ENCODE data around the gene E4F1.

E4F1 gene

DNA sequence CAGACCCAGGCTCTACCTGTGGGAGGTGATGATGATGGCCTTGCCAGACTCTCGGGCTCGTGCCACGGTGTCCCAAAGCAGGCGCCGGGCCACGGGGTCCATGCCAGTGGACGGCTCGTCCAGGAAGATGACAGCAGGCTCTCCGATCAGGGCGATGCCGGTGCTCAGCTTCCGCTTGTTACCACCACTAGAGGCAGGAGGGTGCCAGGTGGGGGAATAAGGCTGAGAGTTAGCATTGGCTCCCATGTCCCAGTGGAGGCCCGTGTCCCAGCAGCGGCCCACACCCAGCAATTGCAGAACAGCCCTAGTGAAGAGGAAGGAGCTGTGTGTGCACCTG lies 54.8 kb downstream of the E4F1 start:
- DNase-seq: no peak

DNA sequence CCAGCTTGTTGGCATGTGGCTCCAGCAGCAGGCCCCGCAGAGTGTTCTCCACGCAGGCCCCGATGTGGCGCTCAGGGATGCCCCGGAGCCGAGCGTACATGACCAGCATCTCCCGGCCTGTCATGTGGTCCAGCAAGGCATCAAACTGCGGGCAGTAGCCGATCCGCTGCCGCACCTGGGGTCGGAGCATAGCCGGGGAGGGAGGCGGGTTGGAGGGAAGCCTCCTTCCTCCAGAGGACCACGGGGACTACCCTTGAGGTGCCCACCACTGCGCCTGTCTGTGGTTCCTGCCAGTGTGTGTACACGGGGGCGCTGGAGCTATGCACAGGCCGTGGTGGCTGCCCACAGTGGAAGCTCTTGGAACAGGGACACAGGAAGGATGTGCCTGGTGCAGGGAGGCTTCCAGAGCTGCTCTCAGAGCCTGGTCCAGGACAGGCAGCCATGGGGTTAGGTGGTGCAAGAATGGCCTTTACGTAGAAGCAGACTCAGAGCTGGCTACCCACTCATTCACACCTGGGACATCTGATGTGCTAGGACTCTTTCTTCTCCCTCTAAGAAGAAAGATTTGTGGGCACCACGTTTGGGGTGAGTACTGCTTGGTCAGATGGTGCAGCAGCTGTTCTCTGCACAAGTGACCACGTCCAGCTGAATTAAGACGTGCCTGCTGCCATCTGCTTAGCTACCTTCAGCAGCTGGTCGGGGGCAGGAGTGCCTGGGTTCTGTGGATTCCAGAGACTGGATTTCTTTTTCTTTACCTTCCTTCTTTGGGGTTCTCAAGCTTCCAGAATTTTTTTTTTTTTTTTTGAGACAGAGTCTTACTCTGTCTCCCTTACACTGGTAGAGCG lies 55.8 kb downstream of the E4F1 start:
- no peak for DNase-seq

DNA sequence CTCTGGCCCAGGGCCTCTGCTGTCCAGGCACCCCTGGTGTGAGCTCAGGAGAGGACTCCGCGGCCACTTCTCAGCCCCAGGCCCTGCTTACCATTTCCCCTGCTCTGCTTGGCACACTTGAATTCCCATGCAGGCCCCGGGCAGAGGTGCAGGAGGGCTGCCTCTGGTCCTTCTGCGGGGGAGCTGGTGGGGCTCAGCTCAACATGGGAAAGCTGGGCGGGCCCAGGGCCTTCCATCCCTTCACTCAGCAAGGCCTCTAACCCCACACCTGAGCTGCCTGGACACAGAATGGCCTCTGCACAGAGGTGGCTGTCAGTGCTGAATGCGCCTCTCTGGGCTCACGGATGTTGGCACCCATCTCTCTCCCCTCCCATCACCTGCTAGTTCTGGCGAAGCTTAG lies 57.1 kb downstream of the E4F1 start:
- no peak for DNase-seq

DNA sequence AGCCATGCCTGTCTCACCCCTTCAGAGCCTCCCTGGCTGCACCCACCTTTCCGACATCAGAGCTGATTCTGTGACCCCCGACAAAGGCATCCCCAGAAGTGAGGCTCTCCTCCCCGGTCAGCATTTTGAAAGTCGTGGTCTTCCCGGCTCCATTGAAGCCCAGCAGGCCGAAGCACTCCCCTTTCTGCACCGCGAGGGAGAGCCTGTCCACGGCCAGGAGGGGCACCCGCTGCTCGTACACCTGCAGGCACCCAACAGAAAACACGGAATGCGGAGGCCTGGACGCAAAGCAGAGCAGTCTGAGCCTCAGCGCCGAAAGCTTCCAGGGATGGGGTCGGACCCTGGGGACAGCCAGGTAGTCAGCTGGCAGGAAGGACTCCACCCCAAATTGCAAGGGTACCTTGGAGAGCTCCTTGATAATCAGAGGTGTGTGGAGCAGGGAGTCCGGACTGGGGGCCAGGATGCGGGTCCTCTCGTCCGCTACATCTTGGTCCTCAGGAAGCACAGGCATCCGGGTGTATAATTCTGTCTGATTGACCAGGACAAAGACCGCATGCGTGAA lies 57.7 kb downstream of the E4F1 start:
- no peak for DNase-seq

DNA sequence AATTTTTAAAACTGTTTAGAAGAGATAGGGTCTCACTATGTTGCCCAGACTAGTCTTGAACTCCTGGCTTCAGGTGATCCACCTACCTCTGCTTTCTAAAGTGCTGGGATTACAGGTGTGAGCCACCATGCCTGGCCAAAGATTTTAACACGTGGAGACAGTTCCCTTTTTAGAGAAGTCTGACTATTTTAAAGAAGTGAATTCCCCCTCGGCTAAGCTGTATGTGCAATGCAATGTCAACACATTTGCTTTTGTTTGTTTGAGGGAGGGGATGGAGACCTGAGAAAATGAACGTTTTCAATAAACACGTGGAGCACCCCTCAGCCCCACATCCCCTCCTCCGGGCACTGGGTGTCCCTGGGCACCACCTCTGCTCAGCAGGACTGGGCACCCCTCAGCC lies 58.9 kb downstream of the E4F1 start:
- DNase-seq: no peak

DNA sequence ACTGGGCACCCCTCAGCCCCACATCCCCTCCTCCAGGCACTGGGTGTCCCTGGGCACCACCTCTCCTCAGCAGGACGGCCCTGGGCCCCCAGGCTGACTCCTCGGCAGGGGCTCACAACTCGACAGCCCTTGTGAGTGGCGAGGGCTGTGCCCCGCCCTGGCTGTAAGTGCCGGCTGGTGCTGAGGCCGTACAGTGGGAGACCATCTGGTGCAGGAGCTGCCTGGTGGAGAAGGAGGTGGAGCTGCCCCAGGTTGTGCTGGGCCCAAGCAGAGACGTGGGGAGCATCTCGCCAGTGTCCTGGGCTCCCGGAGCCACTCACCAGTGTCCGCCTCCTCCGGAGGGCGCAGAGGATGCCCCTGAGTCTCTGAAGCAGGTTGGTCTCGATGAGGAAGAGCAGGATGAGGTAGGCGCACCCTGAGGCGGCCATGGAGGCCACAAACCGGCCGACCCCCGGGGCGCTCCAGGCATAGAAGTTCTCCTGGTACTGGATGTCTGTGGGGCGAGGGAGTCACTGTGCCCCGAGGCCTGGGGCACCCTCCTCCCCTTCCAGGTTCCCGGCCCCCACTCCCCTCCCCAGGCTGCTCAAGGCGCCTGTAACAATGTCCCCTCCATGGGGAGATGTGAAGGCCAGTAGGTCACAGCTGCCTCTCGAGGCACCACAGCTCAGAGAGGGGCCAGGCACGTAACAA lies 59.6 kb downstream of the E4F1 start:
- no peak for DNase-seq

DNA sequence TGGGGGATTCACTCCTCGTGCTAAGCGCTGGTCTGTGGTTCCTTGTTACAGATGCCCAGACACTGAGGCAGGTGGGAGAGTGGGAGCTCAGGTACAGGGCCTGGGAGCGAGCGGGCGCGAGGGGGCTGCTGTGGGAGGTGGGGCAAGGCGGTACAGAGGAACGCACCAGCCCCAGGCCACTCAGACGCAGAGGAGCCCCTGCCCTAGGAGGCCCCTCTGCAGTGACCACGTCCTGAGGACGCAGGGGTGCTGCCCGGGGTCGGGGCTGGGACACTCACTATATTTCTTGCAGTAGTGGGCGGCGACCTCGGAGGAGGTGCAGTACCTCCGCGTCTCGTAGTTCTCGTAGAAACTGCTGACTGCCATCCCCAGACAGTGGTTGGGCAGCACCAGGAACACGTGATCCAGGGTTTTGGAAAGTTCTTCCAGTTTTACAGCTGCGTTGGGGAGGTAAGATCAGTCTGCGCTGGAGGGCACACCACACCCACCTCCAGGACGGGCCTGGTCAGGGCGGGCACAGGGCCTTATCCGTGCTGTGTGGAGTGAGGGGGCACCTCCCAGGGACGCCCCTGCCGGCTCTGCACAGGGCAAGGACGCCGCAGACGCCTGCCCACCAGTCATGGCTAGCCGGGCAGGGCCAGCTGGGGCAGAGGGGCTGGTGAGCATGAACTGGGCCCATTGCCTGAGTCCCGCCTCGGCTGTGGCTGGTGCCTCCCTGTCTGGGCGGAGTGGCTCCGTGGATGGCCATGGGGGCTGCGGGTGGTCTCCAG lies 60.8 kb downstream of the E4F1 start:
- DNase-seq: no peak

DNA sequence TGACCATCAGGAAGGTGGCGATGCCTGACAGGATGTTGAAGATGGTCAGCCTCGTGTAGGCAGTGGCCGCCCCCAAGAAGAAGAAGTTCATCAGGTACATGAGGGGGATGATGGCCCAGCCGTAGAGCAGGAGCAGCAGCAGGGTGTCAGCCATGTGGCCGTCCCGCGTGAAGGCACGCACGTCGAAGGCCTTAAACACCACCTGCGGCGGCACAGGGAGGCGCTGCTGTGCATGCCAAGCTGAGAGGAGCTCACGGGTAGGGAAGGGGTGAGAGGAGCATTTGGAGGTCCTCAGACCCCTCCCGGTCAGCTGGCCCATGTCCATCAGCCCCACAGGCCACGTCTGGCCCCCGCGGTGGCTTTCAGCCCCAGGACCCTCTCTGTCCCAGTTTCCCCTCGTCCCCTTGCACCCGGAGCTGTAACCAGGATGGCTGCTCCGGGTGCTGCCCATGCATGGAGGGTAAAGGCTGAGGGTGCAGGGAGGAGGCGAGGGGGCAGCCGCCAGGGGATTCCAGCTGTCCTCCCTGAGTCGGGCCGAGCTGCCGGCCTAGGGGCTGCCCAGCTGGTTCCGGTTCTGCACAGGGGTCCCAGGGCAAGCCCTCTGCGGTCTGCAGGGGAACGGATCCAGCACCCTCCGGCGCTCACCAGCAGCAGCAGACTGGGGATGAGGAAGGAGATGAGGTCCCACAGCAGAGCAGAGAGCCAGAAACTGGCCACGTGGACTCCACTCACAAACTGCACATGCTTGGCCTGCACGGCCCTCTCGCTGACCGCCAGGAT lies 61.6 kb downstream of the E4F1 start:
- DNase-seq: no peak

Measured in activated CD4-positive, alpha-beta T cell treated with anti-CD3 and anti-CD28 coated beads for 1 hour (primary cell).